Neuronal stem cell (in vitro differentiated cells): Measurements from ENCODE around the gene KLHL1.

Source experiments
- DNase-seq: peaks from one replicate; pipeline ENCODE4 v3.0.0-alpha.2; 2013; ENCODE audit warnings: low spot score
- H2AFZ ChIP-seq: one replicate; pipeline ENCODE4 v1.6.1; 2013; ENCODE audit warnings: mild to moderate bottlenecking, low read length, inconsistent platforms
- H2AK5ac ChIP-seq: 2 replicates; pipeline ENCODE4 v1.6.1; 2013; ENCODE audit warnings: low read depth, mild to moderate bottlenecking, inconsistent platforms, low read length, moderate library complexity, mixed read lengths
- H2BK120ac ChIP-seq: 2 replicates; pipeline ENCODE4 v1.6.1; 2013; ENCODE audit warnings: low read depth, mild to moderate bottlenecking, inconsistent platforms, low read length, moderate library complexity, mixed read lengths
- H2BK12ac ChIP-seq: one replicate; pipeline ENCODE4 v1.6.1; 2013; ENCODE audit warnings: low read length, inconsistent platforms
- H2BK15ac ChIP-seq: 2 replicates; pipeline ENCODE4 v1.6.1; 2013; ENCODE audit warnings: mild to moderate bottlenecking, low read length, inconsistent platforms, mixed read lengths
- H2BK5ac ChIP-seq: one replicate; pipeline ENCODE4 v1.6.1; 2013; ENCODE audit warnings: inconsistent platforms, mild to moderate bottlenecking, low read length, moderate library complexity
- H3K14ac ChIP-seq: one replicate; pipeline ENCODE4 v1.6.1; 2013; ENCODE audit warnings: low read length, inconsistent platforms
- H3K18ac ChIP-seq: 2 replicates; pipeline ENCODE4 v1.6.1; 2013; ENCODE audit warnings: low read length, inconsistent platforms
- H3K23ac ChIP-seq: 2 replicates; pipeline ENCODE4 v1.6.1; 2013; ENCODE audit warnings: low read depth, mild to moderate bottlenecking, mixed read lengths, low read length, inconsistent platforms; ENCODE audit not compliant: poor library complexity
- H3K27ac ChIP-seq: replicated peaks from 3 replicates; pipeline ENCODE4 v1.5.1; 2013; ENCODE audit warnings: low read length, inconsistent platforms
- H3K27me3 ChIP-seq, 3 experiments: 2 replicates each; pipeline ENCODE4 v1.6.1; 2013; ENCODE audit warnings: low read length in 3 of 3, mild to moderate bottlenecking in 2 of 3, inconsistent platforms in 1 of 3, low read depth in 1 of 3, mixed read lengths in 1 of 3, moderate library complexity in 1 of 3; ENCODE audit not compliant: control insufficient read depth in 3 of 3, insufficient read depth in 3 of 3
- H3K36me3 ChIP-seq, 2 donors: replicated peaks in 1 of 2; 2 replicates each; pipeline ENCODE4 v1.6.1; 2013; ENCODE audit warnings: low read length in 2 of 2; ENCODE audit not compliant: control insufficient read depth in 2 of 2, insufficient read depth in 2 of 2
- H3K4ac ChIP-seq: 2 replicates; pipeline ENCODE4 v1.6.1; 2013; ENCODE audit warnings: inconsistent platforms, mild to moderate bottlenecking, low read length, moderate library complexity
- H3K4me1 ChIP-seq, 2 donors: 1 replicate in 1 of 2; 2 replicates in 1 of 2; pipeline ENCODE4 v1.6.1; 2013; ENCODE audit warnings: low read length in 2 of 2, low read depth in 1 of 2; ENCODE audit not compliant: control insufficient read depth in 2 of 2, insufficient read depth in 1 of 2
- H3K4me2 ChIP-seq: one replicate; pipeline ENCODE4 v1.6.1; 2013; ENCODE audit warnings: mild to moderate bottlenecking, low read length, inconsistent platforms; ENCODE audit not compliant: insufficient read depth, poor library complexity, severe bottlenecking
- H3K4me3 ChIP-seq, 2 donors: 2 replicates each; pipeline ENCODE4 v1.5.1; 2013; ENCODE audit warnings: low read length in 2 of 2, mild to moderate bottlenecking in 2 of 2, inconsistent platforms in 1 of 2, moderate library complexity in 1 of 2
- H3K79me1 ChIP-seq: one replicate; pipeline ENCODE4 v1.6.1; 2013; ENCODE audit warnings: low read depth, mild to moderate bottlenecking, inconsistent platforms, low read length, moderate library complexity
- H3K9ac ChIP-seq: one replicate; pipeline ENCODE4 v1.6.1; 2013; ENCODE audit warnings: mild to moderate bottlenecking, low read depth, low read length, inconsistent platforms; ENCODE audit not compliant: poor library complexity
- H3K9me3 ChIP-seq, 2 donors: replicated peaks in 1 of 2; 2 replicates each; pipeline versions ENCODE3 to v1.6.1; 2013; ENCODE audit warnings: low read length in 2 of 2, mild to moderate bottlenecking in 2 of 2, inconsistent platforms in 1 of 2, low read depth in 1 of 2, mixed read lengths in 1 of 2, moderate library complexity in 1 of 2; ENCODE audit not compliant: control insufficient read depth in 2 of 2, insufficient read depth in 1 of 2
- H4K8ac ChIP-seq: one replicate; pipeline ENCODE4 v1.6.1; 2013; ENCODE audit warnings: low read depth, mild to moderate bottlenecking, inconsistent platforms, low read length, moderate library complexity
- H4K91ac ChIP-seq: one replicate; pipeline ENCODE4 v1.6.1; 2013; ENCODE audit warnings: low read length, low read depth, mild to moderate bottlenecking, inconsistent platforms; ENCODE audit not compliant: poor library complexity
- WGBS, 2 donors: extraction: QIAGEN DNeasy Blood & Tissue Kit; methylation state at CpG; one replicate each; pipeline ENCODE4 v1.1.7; 2013; ENCODE audit warnings: missing lambda C conversion rate in 2 of 2, mixed read lengths in 1 of 2; ENCODE audit not compliant: insufficient read length in 2 of 2, insufficient replicate concordance in 1 of 2; ENCODE audit errors: extremely low coverage in 2 of 2; 5-methylcytosine and 5-hydroxymethylcytosine counted together

The KLHL1 gene

GRCh38 chr13:69857183-69857821 is 250.9 kb downstream of the KLHL1 start:
- Histone ChIP-seq H2BK5ac (no peak overlapping the region), H3K9ac (no peak overlapping the region), H3K18ac (no peak overlapping the region), H3K9me3 (no peaks in the 10 kb centered on the region), H3K4me3 (no peak overlapping the region), H4K8ac (no peak overlapping the region), H2BK15ac (no peak overlapping the region), H2BK12ac (no peak overlapping the region), H4K91ac (no peak overlapping the region), H3K4me2 (no peak overlapping the region), H3K27ac (no peak overlapping the region), H3K4me1 (no peaks in the 10 kb centered on the region), H3K23ac (no peak overlapping the region), H3K4ac (no peak overlapping the region), H3K79me1 (no peaks in the 10 kb centered on the region), H3K14ac (no peak overlapping the region), H3K27me3 (no peaks in the 10 kb centered on the region), H3K36me3 (no peaks in the 10 kb centered on the region), H2BK120ac (no peak overlapping the region), H2AFZ (no peak overlapping the region), H2AK5ac (no peak overlapping the region)
- no CpG with 5 or more reads among the region's 4 CpGs for WGBS, 2 donors
- DNase-seq: peak; percentile 47

- Histone ChIP-seq H2AFZ (no peak overlapping the region), H3K79me1 (no peaks in the 10 kb centered on the region), H2BK120ac (no peak overlapping the region), H3K9ac (no peak overlapping the region), H3K4ac (no peak overlapping the region), H3K4me2 (no peak overlapping the region), H3K14ac (no peak overlapping the region), H4K8ac (no peak overlapping the region), H3K36me3 (no peaks in the 10 kb centered on the region), H3K27me3 (no peaks in the 10 kb centered on the region), H3K4me1 (no peaks in the 10 kb centered on the region), H4K91ac (no peak overlapping the region), H2AK5ac (no peak overlapping the region), H3K4me3 (no peak overlapping the region), H3K27ac (no peak overlapping the region), H2BK5ac (no peak overlapping the region), H2BK15ac (no peak overlapping the region), H3K9me3 (no peaks in the 10 kb centered on the region), H3K18ac (no peak overlapping the region), H3K23ac (no peak overlapping the region), H2BK12ac (no peak overlapping the region)
- no CpG with 5 or more reads among the region's 3 CpGs for WGBS, 2 donors
- peak; percentile 12 for DNase-seq
These were observed 251.9 kb downstream of the KLHL1 start for GRCh38 chr13:69856331-69856730.

DNA sequence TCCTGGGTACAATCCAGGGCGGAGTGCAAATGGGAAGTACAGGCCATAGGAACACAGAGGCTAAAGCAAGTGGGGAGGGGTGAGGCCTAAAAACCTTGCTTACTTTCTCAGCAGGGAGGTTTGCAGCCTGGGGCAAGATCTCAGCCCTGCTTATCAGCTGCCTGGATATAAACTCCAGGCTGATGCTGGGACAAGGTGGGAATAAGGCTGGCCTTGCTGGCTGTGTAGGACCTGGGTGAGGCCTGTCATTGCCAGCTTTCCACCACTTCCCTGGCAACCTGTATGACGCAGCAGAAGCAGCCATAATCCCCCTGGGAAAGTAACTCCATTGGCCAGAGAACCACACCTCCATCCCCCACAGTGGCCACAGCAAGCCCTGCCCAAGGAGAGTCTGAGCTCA is 279.7 kb downstream of the KLHL1 start:
- no peaks in the 10 kb centered on the region for H3K36me3 ChIP-seq
- H3K4me2 ChIP-seq: no peak overlapping the region
- no peaks in the 10 kb centered on the region for H3K4me1 ChIP-seq
- no peak overlapping the region for H3K14ac ChIP-seq
- H3K27ac ChIP-seq: no peak overlapping the region
- H2BK5ac ChIP-seq: no peak overlapping the region
- no peak overlapping the region for H4K8ac ChIP-seq
- no peak overlapping the region for H3K4ac ChIP-seq
- no peak overlapping the region for H2BK120ac ChIP-seq
- H3K79me1 ChIP-seq: no peaks in the 10 kb centered on the region
- no peak overlapping the region for H3K23ac ChIP-seq
- H3K4me3 ChIP-seq: no peak overlapping the region
- peak overlapping the region; percentile 59 for H2AFZ ChIP-seq
- no peak overlapping the region for H4K91ac ChIP-seq
- H3K18ac ChIP-seq: no peak overlapping the region
- H3K9me3 ChIP-seq: no peaks in the 10 kb centered on the region
- WGBS, 2 donors: no CpG with 5 or more reads among the region's 2 CpGs
- no peak for DNase-seq
- H2BK12ac ChIP-seq: no peak overlapping the region
- no peaks in the 10 kb centered on the region for H3K27me3 ChIP-seq
- H2AK5ac ChIP-seq: no peak overlapping the region
- H3K9ac ChIP-seq: no peak overlapping the region
- no peak overlapping the region for H2BK15ac ChIP-seq

GRCh38 chr13:69820180-69820579 is 288.1 kb downstream of the KLHL1 start:
- no peak overlapping the region for H3K9ac ChIP-seq
- H3K4me2 ChIP-seq: no peak overlapping the region
- no peak overlapping the region for H3K4me3 ChIP-seq
- no peak overlapping the region for H2BK120ac ChIP-seq
- no peak overlapping the region for H3K18ac ChIP-seq
- H3K27me3 ChIP-seq: no peaks in the 10 kb centered on the region
- DNase-seq: no peak
- H2AK5ac ChIP-seq: no peak overlapping the region
- no peak overlapping the region for H3K23ac ChIP-seq
- H3K14ac ChIP-seq: no peak overlapping the region
- no peaks in the 10 kb centered on the region for H3K36me3 ChIP-seq
- no peak overlapping the region for H3K4ac ChIP-seq
- no peak overlapping the region for H2BK15ac ChIP-seq
- no peak overlapping the region for H2BK5ac ChIP-seq
- H2AFZ ChIP-seq: no peak overlapping the region
- no peak overlapping the region for H4K8ac ChIP-seq
- no peak overlapping the region for H4K91ac ChIP-seq
- H3K9me3 ChIP-seq: no peaks in the 10 kb centered on the region
- WGBS, 2 donors: no CpG with 5 or more reads among the region's 6 CpGs
- peaks cover 0 to 3% of the 10 kb centered on the region in 2 donors for H3K4me1 ChIP-seq
- H3K79me1 ChIP-seq: no peaks in the 10 kb centered on the region
- H3K27ac ChIP-seq: no peak overlapping the region
- H2BK12ac ChIP-seq: no peak overlapping the region
